HG03565 (cell line): ENCODE results near the gene RLBP1.

Source experiments
- ATAC-seq: cut with Tn5 transposase; IDR thresholded peaks from one replicate; pipeline ENCODE4 v1.9.1; 2021; ENCODE audit warnings: mild to moderate bottlenecking, moderate library complexity; ENCODE audit not compliant: unreplicated experiment

The RLBP1 gene

GRCh38 chr15:89208256-89208655, 13.1 kb downstream of the RLBP1 start:
- no peak for ATAC-seq

- ATAC-seq, result no peak
These were observed 14.5 kb downstream of the RLBP1 start for GRCh38 chr15:89206908-89207331.

- no peak for ATAC-seq
These were observed 15.3 kb downstream of the RLBP1 start for GRCh38 chr15:89205991-89206585.

- ATAC-seq, result no peak
These were observed 17.6 kb downstream of the RLBP1 start for GRCh38 chr15:89203705-89204273.

GRCh38 chr15:89201465-89202005, 19.8 kb downstream of the RLBP1 start:
- no peak for ATAC-seq

GRCh38 chr15:89200182-89200581, 21.2 kb downstream of the RLBP1 start:
- no peak for ATAC-seq

- no peak for ATAC-seq
These were observed 21.6 kb downstream of the RLBP1 start for GRCh38 chr15:89199746-89200145.

- no peak for ATAC-seq
These were observed 22.4 kb downstream of the RLBP1 start for GRCh38 chr15:89198934-89199333.

- ATAC-seq, result no peak
These were observed 23.2 kb downstream of the RLBP1 start for GRCh38 chr15:89198196-89198595.

- ATAC-seq, result no peak
These were observed 23.8 kb downstream of the RLBP1 start for GRCh38 chr15:89197503-89197971.

GRCh38 chr15:89196994-89197393, 24.4 kb downstream of the RLBP1 start:
- no peak for ATAC-seq

- no peak for ATAC-seq
These were observed 25.1 kb downstream of the RLBP1 start for GRCh38 chr15:89196241-89196640.

GRCh38 chr15:89195836-89196235, 25.5 kb downstream of the RLBP1 start:
- no peak for ATAC-seq

- no peak for ATAC-seq
These were observed 26.8 kb downstream of the RLBP1 start for GRCh38 chr15:89194608-89195007.

- ATAC-seq, result no peak
These were observed 28.6 kb downstream of the RLBP1 start for GRCh38 chr15:89192766-89193165.

GRCh38 chr15:89192136-89192535, 29.2 kb downstream of the RLBP1 start:
- ATAC-seq, result no peak

GRCh38 chr15:89187986-89188514, 33.3 kb downstream of the RLBP1 start:
- no peak for ATAC-seq

GRCh38 chr15:89187301-89187985, 33.9 kb downstream of the RLBP1 start:
- no peak for ATAC-seq

GRCh38 chr15:89186803-89187202, 34.6 kb downstream of the RLBP1 start:
- ATAC-seq, result no peak

- ATAC-seq, result no peak
These were observed 36.4 kb downstream of the RLBP1 start for GRCh38 chr15:89184886-89185526.

- no peak for ATAC-seq
These were observed 37.0 kb downstream of the RLBP1 start for GRCh38 chr15:89184357-89184756.
